Heart left ventricle (tissue), 13 donors: ENCODE results near the gene GADD45B.

Experiments used
- CTCF ChIP-seq, 12 donors: fragments of 200-600 bp; sonication (generic) in 4 of 12; IDR thresholded peaks; one replicate each; pipeline versions ENCODE4 v1.5.0 to v1.8.0; 2018 to 2022; ENCODE audit warnings: antibody characterized with exemption in 12 of 12, mild to moderate bottlenecking in 5 of 12
- POLR2A ChIP-seq, 2 donors: fragments of 450-650 bp; IDR thresholded peaks; one replicate each; pipeline ENCODE4 v1.6.1; 2017; ENCODE audit warnings: antibody characterized with exemption in 2 of 2, mild to moderate bottlenecking in 2 of 2, moderate library complexity in 2 of 2
- donor health status: ischemic (EF 13 %, LVEDD 7.1; RV severe dilation, severe dysfunction).
- donor health status: DM: no; HTN: yes; CAD: no.
- donor health status: DM: no; HTN: no; CAD: no.
- donor health status: ischemic (EF 25% LVEDD 6.9; RV normal size, moderate dysfunction).
- donor health status: ischemic (EF 25% LVEDD 5.7; RV mildly dilated, moderate dysfunction).
- donor health status: ischemic (EF 35%, LVEDD 5.7; RV mildly dilated, moderate dysfunction).
- donor health status: nonischemic (EF 11% LVEDD 7.7; RV severe dilation, severe dysfunction).
- donor health status: DM: yes; HTN: yes; CAD: no.
- donor health status: PGD.
- donor health status: ischemic (EF 29% LVEDD 5.4; RV normal size, mild dysfunction).
- donor health status: nonischemic (EF 23%, LVEDD 6.1; RV moderate dilation, normal function).

DNA sequence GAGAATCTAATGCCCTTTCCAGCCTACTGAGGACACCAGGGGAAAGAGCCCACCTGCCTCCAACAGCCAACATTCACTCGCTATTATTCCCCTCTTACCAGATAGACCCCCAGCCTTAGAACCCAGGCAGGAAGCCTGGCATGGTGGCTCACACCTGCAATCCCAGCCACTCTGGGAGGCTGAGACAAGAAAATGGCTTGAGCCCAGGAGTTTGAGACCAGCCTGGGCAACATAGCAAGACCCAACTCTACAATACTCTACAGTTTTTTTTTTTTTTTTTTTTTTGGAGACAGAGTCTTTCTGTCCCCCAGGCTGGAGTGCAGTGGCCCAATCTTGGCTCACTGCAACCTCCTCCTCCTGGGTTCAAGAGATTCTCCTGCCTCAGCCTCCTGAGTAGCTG lies 15.7 kb upstream of the GADD45B start:
- TF ChIP-seq CTCF (IDR thresholded peaks at IDR 0.05) (no peak), POLR2A (IDR thresholded peaks at IDR 0.05) (no peak)
